Measurements from ENCODE around the gene OOSP4A.

The OOSP4A gene
- long read RNA-seq, result 0 reads

- H3K27ac ChIP-seq (replicated peaks), result no peak within 1 kb of the TSS
- no peaks in the 10 kb centered on the region for H3K27me3 ChIP-seq (ENCODE audit: insufficient read depth, poor library complexity, severe bottlenecking)
- no peak for DNase-seq (ENCODE audit: low read depth in 1 of 2, low spot score in 1 of 2)
- TF ChIP-seq GABPA (IDR thresholded peaks at IDR 0.05; ENCODE audit: low read depth) (no peak), POLR2AphosphoS5 (IDR thresholded peaks at IDR 0.05; ENCODE audit: low read depth) (no peak), REST (IDR thresholded peaks at IDR 0.05; ENCODE audit: insufficient replicate concordance, low read depth) (no peak), CTCF (IDR thresholded peaks at IDR 0.05; ENCODE audit: insufficient read depth, low read length) (no peak), SPI1 (IDR thresholded peaks at IDR 0.05; ENCODE audit: borderline replicate concordance, low read depth) (no peak)
- H3K4me3 ChIP-seq (replicated peaks; ENCODE audit: insufficient read depth, low read length), result no peak within 1 kb of the TSS
Measured at GRCh38 chr11:59963733-59964132, at the start of gene OOSP4A. TSS of gene OOSP4A (plus strand) at chr11:59964033. CDS start at chr11:59964033, 0 bp downstream.

- no peak for DNase-seq (ENCODE audit: low read depth in 1 of 2, low spot score in 1 of 2)
- TF ChIP-seq REST (IDR thresholded peaks at IDR 0.05; ENCODE audit: insufficient replicate concordance, low read depth) (no peak), GABPA (IDR thresholded peaks at IDR 0.05; ENCODE audit: low read depth) (no peak), SPI1 (IDR thresholded peaks at IDR 0.05; ENCODE audit: borderline replicate concordance, low read depth) (no peak), CTCF (IDR thresholded peaks at IDR 0.05; ENCODE audit: insufficient read depth, low read length) (no peak), POLR2AphosphoS5 (IDR thresholded peaks at IDR 0.05; ENCODE audit: low read depth) (no peak)
- Histone ChIP-seq H3K4me3 (replicated peaks; ENCODE audit: insufficient read depth, low read length) (no peak overlapping the region), H3K27ac (replicated peaks) (no peak overlapping the region), H3K27me3 (ENCODE audit: insufficient read depth, poor library complexity, severe bottlenecking) (no peaks in the 10 kb centered on the region)
Measured at GRCh38 chr11:59918480-59918879, 45.4 kb upstream of the OOSP4A start.

- H3K27me3 ChIP-seq (ENCODE audit: insufficient read depth, poor library complexity, severe bottlenecking), result no peaks in the 10 kb centered on the region
- TF ChIP-seq GABPA (IDR thresholded peaks at IDR 0.05; ENCODE audit: low read depth) (no peak), CTCF (IDR thresholded peaks at IDR 0.05; ENCODE audit: insufficient read depth, low read length) (peak; percentile 1)
- H3K27ac ChIP-seq (replicated peaks), result no peak overlapping the region
- no peak overlapping the region for H3K4me3 ChIP-seq (replicated peaks; ENCODE audit: insufficient read depth, low read length)
- DNase-seq (ENCODE audit: low read depth in 1 of 2, low spot score in 1 of 2), result peak in 1 of 2 experiments; percentile 56
Measured at GRCh38 chr11:59918987-59919589, 44.7 kb upstream of the OOSP4A start.

- TF ChIP-seq GABPA (IDR thresholded peaks at IDR 0.05; ENCODE audit: low read depth), result no peak
- no peak for TF ChIP-seq SPI1 (IDR thresholded peaks at IDR 0.05; ENCODE audit: borderline replicate concordance, low read depth)
- TF ChIP-seq POLR2AphosphoS5 (IDR thresholded peaks at IDR 0.05; ENCODE audit: low read depth), result no peak
- no peak for TF ChIP-seq CTCF (IDR thresholded peaks at IDR 0.05; ENCODE audit: insufficient read depth, low read length)
- no peak for TF ChIP-seq REST (IDR thresholded peaks at IDR 0.05; ENCODE audit: insufficient replicate concordance, low read depth)
- no peaks in the 10 kb centered on the region for H3K27me3 ChIP-seq (ENCODE audit: insufficient read depth, poor library complexity, severe bottlenecking)
- no peak overlapping the region for H3K4me3 ChIP-seq (replicated peaks; ENCODE audit: insufficient read depth, low read length)
- DNase-seq (ENCODE audit: low read depth in 1 of 2, low spot score in 1 of 2), result no peak
- no peak overlapping the region for H3K27ac ChIP-seq (replicated peaks)
Measured at GRCh38 chr11:59923813-59924212, 40.0 kb upstream of the OOSP4A start.

Data from HL-60 (cell line).